B cell (primary cell): ENCODE results near the gene CLCNKB.

Experiments used
- EZH2 ChIP-seq: IDR thresholded peaks from 2 replicates; pipeline ENCODE4 v1.6.1; 2012; ENCODE audit warnings: borderline replicate concordance, low read depth, mild to moderate bottlenecking, moderate library complexity, low read length; ENCODE audit not compliant: insufficient read depth, poor library complexity, severe bottlenecking
- TF ChIP-seq, protein P1 (sequence below): fragments of 200-600 bp; IDR thresholded peaks from one replicate; pipeline ENCODE4 v1.8.0; 2022; ENCODE audit warnings: antibody characterized with exemption, mild to moderate bottlenecking

GRCh38 chr1:16081636-16082035 is 38.1 kb downstream of the CLCNKB start:
- TF ChIP-seq, protein P1, sequence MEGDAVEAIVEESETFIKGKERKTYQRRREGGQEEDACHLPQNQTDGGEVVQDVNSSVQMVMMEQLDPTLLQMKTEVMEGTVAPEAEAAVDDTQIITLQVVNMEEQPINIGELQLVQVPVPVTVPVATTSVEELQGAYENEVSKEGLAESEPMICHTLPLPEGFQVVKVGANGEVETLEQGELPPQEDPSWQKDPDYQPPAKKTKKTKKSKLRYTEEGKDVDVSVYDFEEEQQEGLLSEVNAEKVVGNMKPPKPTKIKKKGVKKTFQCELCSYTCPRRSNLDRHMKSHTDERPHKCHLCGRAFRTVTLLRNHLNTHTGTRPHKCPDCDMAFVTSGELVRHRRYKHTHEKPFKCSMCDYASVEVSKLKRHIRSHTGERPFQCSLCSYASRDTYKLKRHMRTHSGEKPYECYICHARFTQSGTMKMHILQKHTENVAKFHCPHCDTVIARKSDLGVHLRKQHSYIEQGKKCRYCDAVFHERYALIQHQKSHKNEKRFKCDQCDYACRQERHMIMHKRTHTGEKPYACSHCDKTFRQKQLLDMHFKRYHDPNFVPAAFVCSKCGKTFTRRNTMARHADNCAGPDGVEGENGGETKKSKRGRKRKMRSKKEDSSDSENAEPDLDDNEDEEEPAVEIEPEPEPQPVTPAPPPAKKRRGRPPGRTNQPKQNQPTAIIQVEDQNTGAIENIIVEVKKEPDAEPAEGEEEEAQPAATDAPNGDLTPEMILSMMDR = no peak
- no peak for TF ChIP-seq EZH2
